T-helper 2 cell treated with Interferon-gamma antibody and Interleukin-4, amounts not matched to agents 5 μg/mL and 100 μg/mL, for 36 hours (primary cell): ENCODE measurements around the gene ECSIT.
"Not testable (repeated sequence)": the region's sequence is repeated elsewhere in the genome, so short reads cannot be mapped to it uniquely, and the experiment has no call there.

Source experiments
- DNase-seq: peaks from one replicate; pipeline ENCODE4 v3.0.0; 2021; ENCODE audit warnings: low spot score
- H3K27ac Mint-ChIP-seq: one replicate; pipeline ENCODE4 v1.8.0; 2021; ENCODE audit warnings: mild to moderate bottlenecking, mixed read lengths
- H3K27me3 Mint-ChIP-seq: one replicate; pipeline ENCODE4 v1.8.0; 2021; ENCODE audit warnings: low read depth, mixed read lengths
- H3K36me3 Mint-ChIP-seq: one replicate; pipeline ENCODE4 v1.8.0; 2021; ENCODE audit warnings: low read depth, mixed read lengths
- H3K4me1 Mint-ChIP-seq: one replicate; pipeline ENCODE4 v1.8.0; 2021; ENCODE audit warnings: low read depth, mixed read lengths
- H3K4me3 Mint-ChIP-seq: one replicate; pipeline ENCODE4 v1.8.0; 2022; ENCODE audit warnings: mild to moderate bottlenecking, moderate library complexity, mixed read lengths
- H3K9me3 Mint-ChIP-seq: one replicate; pipeline ENCODE4 v1.8.0; 2021; ENCODE audit warnings: mixed read lengths

ECSIT gene

GRCh38 chr19:11463391-11463790 is 65.5 kb downstream of the ECSIT start:
- Mint-ChIP-seq H3K27me3 (no peaks in the 10 kb centered on the region), H3K4me1 (no peaks in the 10 kb centered on the region), H3K9me3 (no peaks in the 10 kb centered on the region), H3K36me3 (no peaks in the 10 kb centered on the region), H3K27ac (no peak overlapping the region), H3K4me3 (no peak overlapping the region)
- no peak for DNase-seq

- Mint-ChIP-seq H3K4me1 (no peaks in the 10 kb centered on the region), H3K27me3 (no peaks in the 10 kb centered on the region)
These were observed 67.5 kb downstream of the ECSIT start for GRCh38 chr19:11461453-11461852.

GRCh38 chr19:11460207-11460606 is 68.7 kb downstream of the ECSIT start:
- Mint-ChIP-seq H3K27me3 (no peaks in the 10 kb centered on the region), H3K27ac (no peak overlapping the region), H3K36me3 (no peaks in the 10 kb centered on the region), H3K9me3 (no peaks in the 10 kb centered on the region), H3K4me3 (no peak overlapping the region), H3K4me1 (no peaks in the 10 kb centered on the region)
- DNase-seq = no peak

More at GRCh38 chr19:11461453-11461852, 67.5 kb downstream of the ECSIT start:
- no peaks in the 10 kb centered on the region for H3K36me3 Mint-ChIP-seq
- no peaks in the 10 kb centered on the region for H3K9me3 Mint-ChIP-seq
- DNase-seq = no peak
- H3K4me3 Mint-ChIP-seq = no peak overlapping the region
- no peak overlapping the region for H3K27ac Mint-ChIP-seq

- DNase-seq, H3K4me3 Mint-ChIP-seq, H3K27ac Mint-ChIP-seq, H3K36me3 Mint-ChIP-seq, H3K27me3 Mint-ChIP-seq, H3K9me3 Mint-ChIP-seq, H3K4me1 Mint-ChIP-seq: not testable (repeated sequence)
These were observed 70.0 kb downstream of the ECSIT start for GRCh38 chr19:11458912-11459311.

GRCh38 chr19:11458236-11458900 is 70.6 kb downstream of the ECSIT start:
- no peak overlapping the region for H3K27ac Mint-ChIP-seq
- no peaks in the 10 kb centered on the region for H3K4me1 Mint-ChIP-seq
- no peaks in the 10 kb centered on the region for H3K27me3 Mint-ChIP-seq
- DNase-seq = no peak
- H3K36me3 Mint-ChIP-seq = no peaks in the 10 kb centered on the region
- no peak overlapping the region for H3K4me3 Mint-ChIP-seq
- H3K9me3 Mint-ChIP-seq = no peaks in the 10 kb centered on the region

- Mint-ChIP-seq H3K4me1 (no peaks in the 10 kb centered on the region), H3K36me3 (no peaks in the 10 kb centered on the region), H3K27ac (no peak overlapping the region), H3K27me3 (no peaks in the 10 kb centered on the region), H3K4me3 (no peak overlapping the region), H3K9me3 (no peaks in the 10 kb centered on the region)
- DNase-seq = no peak
These were observed 71.1 kb downstream of the ECSIT start for GRCh38 chr19:11457831-11458230.

GRCh38 chr19:11457115-11457514 is 71.8 kb downstream of the ECSIT start:
- Mint-ChIP-seq H3K27ac (no peak overlapping the region), H3K27me3 (no peaks in the 10 kb centered on the region), H3K36me3 (no peaks in the 10 kb centered on the region), H3K4me1 (no peaks in the 10 kb centered on the region), H3K4me3 (no peak overlapping the region), H3K9me3 (no peaks in the 10 kb centered on the region)
- no peak for DNase-seq

GRCh38 chr19:11456659-11457058 is 72.3 kb downstream of the ECSIT start:
- DNase-seq = no peak
- no peaks in the 10 kb centered on the region for H3K27me3 Mint-ChIP-seq
- no peaks in the 10 kb centered on the region for H3K9me3 Mint-ChIP-seq
- no peaks in the 10 kb centered on the region for H3K4me1 Mint-ChIP-seq
- no peak overlapping the region for H3K4me3 Mint-ChIP-seq
- H3K36me3 Mint-ChIP-seq = no peaks in the 10 kb centered on the region
- H3K27ac Mint-ChIP-seq = no peak overlapping the region
